Forelimb muscle (tissue), 1 donor: ENCODE data around the gene ISOC2. TPM values are rescaled to one million over a fixed set of nuclear protein-coding genes. Genes with fewer than 3 reads are reported as not detected.
"Not testable (repeated sequence)": the region's sequence is repeated elsewhere in the genome, so short reads cannot be mapped to it uniquely, and the experiment has no call there.

Source experiments
- DNase-seq: peaks from one replicate; pipeline ENCODE4 v3.0.0-alpha.2; 2013; ENCODE audit warnings: low read depth
- polyA plus RNA-seq: library from polyadenylated mRNA; unstranded; fragments of 120-200 nt; gene quantifications from one replicate; pipeline ENCODE4 v1.2.1, GENCODE V29; 2013; ENCODE audit not compliant: insufficient read length

Gene ISOC2
- polyA plus RNA-seq, 1 donor: 36.2 TPM

DNA sequence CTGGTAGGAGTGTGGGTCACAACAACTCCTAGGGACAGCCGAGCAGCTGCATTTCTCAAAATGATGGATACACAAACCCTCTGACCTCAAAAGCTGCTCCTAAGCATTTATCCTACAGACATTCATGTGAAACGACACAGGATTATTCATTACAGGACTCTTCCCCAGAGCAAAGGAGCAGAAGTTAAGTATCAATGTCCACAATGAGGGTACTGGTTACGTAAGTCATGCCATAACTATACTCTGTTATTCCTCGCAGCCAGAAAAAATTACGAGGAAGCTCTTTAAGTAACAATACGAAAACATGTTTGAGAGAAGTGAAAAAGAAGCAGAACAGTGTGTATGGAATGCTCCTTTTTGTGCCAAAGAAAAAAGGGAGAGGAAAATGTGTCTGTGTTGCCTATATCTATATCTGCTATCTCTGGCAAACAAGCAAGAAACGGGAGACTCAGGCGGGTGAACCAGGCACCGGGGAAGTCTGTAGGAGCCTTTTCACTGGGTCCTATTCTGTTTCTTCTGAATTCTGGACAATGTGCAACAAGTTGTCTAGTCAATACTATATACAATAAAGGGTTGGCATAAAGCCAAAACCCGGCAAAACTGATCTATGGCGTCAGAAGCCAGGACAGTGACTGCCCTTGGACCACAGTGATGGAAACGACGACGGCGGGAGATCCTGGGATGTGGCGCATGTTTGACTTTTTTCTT, 1.3 kb downstream of the ISOC2 start:
- DNase-seq: no peak

DNA sequence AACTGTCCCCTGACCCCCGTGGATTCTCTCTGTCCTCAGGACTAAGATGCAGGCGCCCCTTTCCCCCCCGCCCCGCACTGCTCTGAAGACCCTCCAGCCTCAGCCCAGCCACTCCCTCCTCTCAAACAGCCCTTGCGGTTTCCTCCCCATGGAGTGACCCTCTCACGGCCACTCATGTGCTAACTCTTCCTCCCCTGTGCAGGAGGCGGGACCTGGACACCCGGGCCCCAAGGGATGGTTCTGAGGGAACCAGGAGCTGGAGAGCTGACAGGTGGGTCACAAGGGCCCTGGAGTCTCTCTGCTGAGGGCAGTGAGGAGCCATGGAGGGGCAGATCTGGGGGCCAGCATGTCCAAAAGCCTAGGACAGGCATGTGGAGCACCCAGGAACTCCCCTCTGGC, 1.9 kb downstream of the ISOC2 start:
- DNase-seq: no peak

DNA sequence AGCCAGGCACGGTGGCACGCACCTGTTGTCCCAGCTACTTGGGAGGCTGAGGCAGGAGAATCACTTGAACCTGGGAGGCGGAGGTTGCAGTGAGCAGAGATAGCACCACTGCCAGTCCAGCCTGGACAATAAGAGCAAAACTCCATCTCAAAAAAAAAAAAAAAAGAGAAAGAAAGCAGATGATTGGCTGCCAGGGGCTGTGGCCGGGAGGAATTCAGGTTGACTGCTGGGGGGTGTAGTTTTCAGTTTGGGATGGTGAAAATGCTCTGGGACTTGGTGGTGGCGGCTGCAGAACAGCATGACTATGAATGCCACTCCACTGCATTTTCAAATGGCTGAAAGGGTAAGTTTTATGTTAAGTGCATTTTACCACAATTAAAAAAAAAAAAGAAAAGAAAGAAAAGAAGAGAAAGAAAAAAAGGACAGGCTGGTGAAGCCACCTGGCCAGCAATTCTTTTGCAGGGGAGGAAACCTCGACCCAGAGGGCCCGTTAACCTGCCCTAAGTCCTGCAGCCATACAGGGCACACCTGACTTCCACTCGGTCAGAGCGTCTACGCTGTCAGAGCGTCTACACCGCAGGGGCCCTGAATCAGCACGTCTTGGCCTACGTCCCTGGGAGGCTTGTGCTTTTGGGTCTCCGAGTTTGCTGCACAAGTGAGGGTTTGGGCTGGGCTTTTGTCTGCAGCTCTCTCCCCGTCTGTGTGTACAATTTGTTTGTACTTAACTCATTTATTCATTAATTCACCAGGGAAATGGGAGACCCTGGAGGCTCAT, 3.6 kb downstream of the ISOC2 start:
- DNase-seq: no peak

DNA sequence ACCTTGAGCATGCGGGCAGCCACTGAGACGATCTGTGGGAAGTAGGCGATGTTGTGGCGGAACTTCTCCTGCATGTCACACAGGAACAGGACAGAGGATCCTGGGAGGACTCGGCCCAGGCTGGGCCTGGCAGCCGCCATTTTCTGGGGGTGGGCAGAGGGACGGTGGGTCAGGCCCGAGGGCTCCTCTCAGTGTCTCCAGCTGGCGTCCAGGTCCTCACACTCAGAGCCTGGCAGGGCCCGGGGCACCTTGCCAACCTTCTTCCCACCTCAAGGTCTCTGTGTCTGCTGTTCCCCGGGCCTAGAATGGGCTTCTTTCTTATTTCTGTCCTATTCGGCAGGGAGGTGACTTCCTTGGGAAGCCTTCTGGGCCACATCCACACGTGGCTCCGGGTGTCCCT, 5.1 kb downstream of the ISOC2 start:
- no peak for DNase-seq

DNA sequence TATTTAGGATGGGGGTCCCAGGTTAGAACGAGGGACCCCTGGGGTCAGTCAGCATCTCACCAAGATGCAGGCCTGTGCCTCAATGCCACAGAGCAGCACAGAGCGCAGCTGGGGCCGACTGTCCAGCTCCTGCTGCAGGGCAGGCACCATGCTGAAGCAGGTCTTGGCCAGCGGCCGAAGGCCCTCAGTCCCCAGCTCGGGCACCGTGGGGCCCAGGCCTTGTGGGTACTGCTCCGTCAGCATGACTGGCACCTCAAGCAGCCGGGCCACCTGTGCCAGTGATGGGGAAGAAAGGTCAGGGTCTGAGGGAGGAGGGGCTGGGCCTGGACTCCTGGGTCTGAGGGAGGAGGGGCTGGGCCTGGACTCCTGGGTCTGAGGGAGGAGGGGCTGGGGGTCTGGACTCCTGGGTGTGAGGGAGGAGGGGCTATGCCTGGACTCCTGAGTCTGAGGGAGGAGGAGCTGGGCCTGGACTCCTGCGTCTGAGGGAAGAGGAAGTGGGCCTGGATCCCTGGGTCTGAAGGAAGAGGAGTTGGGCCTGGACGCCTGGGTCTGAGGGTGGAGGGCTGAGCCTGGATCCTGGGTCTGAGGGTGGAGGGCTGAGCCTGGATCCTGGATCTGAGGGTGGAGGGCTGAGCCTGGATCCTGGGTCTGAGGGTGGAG, 5.7 kb downstream of the ISOC2 start:
- DNase-seq: no peak

DNA sequence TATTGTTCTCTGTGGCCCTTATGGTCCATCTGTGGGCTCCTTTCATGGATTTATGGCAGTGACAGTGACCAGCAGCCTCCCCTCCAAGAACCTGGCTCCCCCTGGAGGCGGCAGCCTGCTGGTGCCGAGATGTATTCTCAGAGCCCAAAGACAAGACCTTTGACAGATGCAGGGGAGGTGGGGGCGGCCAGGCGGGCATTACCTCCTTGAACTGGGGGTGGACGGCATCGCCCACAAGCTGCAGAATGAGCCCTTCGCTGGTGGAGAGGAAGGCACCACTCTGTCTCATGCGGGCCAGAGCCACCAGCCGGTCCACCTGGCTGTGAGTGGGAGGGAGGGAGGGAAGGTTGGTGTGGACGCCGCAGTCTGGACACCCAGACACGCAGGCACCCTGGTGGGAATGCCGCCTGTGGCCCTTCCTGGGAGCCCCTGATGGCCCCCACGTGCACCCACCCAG, 6.6 kb downstream of the ISOC2 start:
- DNase-seq: no peak

DNA sequence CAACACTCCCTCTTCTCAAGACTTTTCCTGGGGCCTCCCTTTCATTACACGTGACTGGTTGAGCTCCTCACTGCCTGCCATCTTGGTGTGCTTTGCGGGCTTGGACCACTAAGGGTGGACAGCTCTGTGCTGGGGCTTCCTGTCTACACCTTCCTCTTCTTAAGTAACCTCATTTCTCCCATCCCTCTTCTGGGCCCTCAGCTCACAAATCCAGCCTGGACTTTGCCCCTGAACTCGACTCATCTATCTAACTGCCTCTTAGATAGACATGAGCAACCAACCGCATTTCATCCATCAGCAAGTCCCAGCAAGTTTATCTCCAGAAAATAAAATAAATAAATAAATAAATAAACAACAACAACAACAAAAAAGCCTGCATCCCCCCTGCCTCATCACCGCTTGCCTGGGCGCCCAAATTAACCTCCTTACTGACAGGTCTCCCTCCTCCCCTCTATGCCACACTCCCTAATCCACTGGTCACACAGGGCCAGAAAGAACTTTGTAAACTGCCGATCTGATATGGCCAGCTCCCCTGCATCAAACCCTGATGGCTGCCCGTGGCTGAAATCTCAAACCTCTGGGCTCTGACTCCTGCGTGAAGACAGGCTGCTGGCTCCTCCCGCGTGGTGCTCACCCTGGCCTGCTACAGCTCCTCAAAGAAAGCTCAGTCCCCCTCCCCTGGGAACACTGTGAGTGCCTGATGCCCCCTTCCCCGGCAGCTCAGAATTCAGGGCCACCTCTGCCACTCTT, 7.8 kb downstream of the ISOC2 start:
- DNase-seq: no peak

DNA sequence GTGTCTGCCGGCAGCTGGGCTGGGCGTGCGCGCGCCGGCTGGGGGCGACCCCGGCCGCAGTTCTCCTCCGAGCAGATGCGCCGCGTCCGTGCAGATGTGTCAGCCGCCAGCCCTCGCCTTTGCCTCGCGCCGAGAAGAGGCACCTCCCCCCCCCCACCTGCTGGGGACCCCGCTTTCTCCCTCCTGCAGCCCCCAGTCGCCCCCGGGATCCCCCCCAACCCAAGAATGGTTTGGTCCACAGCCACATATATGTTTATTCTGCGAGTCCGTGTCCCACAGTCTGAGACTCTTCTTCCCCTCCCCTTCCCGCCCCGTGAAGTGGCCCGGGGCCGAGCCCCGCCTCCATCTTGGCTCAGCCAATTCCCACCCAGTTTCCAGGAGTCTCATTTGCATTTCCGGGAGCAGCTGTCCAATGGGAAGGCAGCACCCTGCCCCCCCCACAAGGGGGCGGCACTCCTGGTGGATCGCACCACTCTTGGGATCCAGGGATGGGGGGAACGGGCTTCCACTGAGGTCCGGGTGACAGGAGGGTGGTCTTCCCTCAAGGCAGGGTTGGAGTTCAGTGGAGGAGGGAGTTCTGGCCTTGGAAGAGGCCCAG, 8.6 kb downstream of the ISOC2 start:
- no peak for DNase-seq

DNA sequence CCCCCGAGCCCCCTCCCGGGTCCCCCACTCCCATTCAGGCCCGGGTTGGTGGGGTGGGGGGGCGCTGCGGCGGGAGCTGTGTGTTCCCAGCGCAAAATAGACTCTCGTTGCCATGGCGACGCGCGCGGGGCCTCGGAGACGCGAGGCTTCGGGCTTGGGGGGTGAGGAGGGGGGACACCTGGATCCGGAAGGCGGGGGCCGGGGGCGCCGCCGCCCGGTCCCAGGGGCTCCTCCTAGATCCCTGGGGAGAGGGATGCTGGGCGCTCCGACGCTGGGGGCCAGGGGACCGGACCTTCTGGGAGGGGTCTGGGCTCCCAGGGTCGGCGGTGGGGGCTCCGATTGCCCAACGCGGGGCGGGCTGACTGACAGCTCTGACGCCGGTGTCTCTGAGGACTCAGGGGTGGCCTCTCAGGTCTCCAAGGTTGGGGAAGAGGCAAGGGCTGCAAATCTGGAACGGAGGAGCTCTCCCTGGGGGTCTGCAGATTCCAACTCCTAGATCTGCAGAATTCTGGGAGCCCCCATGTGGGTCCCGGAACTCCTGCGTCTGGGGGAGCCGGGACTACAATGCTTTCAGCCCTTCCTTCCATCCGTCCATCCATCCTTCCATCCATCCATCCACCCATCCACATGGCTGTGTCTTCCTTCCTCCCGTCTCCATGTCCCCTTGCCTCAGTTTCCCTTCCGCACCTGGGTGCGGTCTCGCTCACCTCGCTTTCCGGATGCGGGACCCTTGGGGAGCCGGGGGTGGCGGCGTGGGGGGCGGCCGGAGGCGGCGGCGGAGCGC, 9.3 kb downstream of the ISOC2 start:
- DNase-seq: no peak

DNA sequence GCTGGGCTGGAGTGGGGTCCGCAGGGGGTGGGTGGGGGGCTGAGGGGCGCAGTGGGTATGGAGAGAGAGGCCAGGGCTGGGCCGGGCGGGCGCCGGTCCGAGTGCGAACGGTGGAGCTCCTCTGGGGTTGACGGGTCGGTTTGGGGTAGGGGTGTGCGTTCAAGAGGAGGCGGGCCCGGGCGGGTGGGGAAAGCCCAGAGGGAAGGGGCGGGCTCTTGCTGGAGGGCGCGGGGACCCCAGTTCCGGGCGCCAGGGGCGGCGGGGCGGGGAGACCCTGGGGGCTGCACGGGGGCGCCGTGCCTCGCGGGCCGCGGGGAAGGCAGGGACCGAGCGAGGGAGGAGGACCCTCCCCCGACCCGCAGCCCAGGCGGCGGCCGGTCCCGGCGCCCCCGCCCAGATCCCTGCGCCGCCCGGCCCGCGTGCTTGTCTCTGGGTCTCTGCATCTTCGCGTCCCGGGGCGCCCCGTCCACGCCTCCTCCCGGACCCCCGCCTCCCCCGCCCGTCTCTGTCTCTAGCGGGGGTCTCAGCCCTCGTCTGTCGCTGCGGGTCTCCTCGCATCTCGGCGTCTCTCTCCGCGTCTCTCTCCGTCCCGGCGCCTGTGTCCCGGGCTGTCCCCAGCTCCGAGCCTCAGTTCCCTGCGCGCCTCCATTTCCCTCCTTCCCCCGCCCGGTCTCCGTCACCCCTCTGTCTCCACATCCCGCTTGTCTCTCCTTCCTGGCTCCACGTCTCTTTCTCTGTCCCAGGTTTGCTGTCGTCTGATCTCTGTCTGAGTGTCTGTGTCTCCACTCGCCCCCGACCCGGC, 10.1 kb downstream of the ISOC2 start:
- no peak for DNase-seq

DNA sequence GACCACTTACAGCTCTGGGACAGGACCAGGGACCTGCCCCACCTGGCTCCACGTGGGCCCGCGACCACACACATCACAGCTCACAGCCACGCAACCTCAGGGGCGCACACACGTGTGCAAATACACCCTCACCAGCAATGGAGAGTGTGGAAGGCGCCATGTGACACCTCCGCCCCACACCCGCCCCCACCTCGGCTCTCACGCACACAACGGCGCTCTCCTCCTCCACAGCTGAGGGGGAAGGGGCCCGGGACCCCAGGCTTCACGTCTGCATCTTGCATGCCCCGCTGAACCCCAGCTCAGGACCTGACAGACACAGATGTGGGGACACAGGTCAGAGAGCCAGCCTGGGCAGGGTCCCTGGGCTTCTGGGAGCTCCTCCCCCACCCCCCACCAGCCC, 12.0 kb downstream of the ISOC2 start:
- DNase-seq: no peak

DNA sequence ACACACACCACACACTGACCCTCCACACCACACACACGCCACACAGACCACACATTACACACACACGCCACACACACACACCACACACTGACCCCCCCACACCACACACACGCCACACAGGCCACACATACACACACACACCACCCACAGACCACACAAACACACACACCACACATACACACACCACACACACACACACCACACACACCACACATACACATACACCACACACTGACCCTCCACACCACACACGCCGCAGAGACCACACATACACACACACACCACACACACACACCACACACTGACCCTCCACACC, 13.3 kb downstream of the ISOC2 start:
- DNase-seq: not testable (repeated sequence)

DNA sequence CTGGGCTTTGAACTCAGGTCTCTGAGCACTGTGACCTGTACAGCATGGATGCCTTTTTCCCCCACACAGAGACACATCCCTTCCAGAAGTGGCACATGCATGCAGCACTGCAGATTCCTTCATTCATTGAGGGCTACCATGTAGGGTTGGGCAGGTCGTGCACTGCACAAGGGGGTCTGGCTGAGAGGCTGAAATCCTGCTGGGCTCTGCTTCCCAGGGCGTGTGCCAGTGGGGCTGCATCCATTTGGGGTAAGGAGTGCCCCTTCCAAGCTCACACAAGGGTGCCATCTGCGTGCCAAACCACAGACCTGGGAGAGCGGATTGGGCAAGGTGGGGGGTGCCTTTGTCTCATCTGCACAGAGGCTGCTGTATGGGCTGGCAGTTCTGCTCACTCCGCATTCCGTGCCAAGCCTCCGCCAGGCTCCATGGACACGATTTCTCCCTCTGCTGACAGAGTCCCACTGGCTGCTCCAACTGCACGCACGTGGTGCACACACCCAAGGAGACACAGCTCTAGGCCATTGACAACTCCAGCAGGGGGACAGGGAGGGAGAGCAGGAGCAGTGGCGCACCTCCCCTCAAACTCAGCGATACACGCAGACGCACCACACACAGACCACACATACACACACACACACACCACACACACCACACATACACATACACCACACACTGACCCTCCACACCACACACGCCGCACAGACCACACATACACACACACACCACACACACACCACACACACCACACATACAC, 13.8 kb downstream of the ISOC2 start:
- DNase-seq: no peak

DNA sequence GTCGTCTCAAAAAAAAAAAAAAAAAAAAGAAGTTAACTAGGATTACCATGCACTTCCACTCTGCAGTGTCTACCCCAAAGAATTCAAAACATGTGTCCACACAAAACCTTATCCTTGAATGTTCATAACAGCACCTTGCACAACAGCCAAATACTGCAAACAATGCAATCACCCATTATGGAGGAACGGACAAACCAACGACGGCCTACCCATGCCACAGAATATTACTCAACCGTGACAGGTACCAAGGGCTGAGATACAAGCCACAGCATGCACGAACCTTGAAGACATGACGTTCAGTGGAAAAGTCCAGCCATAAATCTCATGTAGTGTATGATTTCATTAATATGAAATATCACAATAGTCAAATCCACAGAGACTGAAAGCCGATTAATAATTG, 15.4 kb downstream of the ISOC2 start:
- DNase-seq: no peak

DNA sequence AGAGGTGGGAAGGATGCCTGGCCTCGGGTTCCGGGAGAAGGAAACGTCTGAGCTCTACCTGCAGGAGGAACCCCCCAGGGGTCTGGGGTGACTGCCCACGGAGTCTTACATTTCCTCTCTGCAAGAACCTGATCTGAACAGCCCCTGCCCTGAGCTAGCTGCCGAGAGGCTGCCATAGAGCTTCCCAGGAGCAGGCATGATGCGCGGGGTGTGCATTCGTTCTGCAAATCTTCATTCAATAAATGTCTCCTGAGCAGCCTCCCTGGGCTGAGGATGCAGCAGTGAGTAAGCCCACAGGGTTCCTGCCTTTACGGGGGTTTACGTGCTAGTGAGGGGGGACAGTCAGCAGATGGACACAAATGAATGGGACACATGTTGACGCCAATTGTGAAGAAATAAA, 16.8 kb downstream of the ISOC2 start:
- DNase-seq: no peak

DNA sequence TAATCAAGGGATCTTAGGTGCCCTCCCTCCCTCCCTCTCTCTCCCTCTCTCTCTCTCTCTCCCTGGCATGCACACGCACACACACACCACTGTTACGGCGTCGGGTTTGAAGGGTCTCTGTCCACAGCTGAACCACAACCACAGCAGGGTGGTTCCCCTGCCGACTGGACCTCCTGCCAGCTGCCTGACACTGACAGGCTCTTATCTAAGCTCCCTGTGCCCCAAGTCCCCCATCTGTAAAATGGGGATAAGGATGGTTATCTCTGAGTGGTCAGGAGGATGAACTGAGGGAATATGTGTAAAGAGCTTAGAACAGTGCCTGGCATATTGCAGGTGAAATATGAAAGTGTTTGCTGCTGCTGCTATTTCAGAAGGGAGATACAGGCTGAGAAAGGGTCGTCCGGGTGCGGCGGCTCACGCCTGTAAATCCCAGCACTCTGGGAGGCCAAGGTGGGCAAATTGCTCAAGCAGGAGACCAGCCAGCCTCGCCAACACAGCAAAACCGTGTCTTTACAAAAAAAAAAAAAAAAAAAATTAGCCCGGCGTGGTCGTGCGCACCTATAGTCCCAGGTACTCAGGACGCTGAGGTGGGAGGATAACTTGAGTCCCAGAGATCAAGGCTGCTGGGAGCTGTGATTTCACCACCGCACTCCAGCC, 17.5 kb downstream of the ISOC2 start:
- no peak for DNase-seq

DNA sequence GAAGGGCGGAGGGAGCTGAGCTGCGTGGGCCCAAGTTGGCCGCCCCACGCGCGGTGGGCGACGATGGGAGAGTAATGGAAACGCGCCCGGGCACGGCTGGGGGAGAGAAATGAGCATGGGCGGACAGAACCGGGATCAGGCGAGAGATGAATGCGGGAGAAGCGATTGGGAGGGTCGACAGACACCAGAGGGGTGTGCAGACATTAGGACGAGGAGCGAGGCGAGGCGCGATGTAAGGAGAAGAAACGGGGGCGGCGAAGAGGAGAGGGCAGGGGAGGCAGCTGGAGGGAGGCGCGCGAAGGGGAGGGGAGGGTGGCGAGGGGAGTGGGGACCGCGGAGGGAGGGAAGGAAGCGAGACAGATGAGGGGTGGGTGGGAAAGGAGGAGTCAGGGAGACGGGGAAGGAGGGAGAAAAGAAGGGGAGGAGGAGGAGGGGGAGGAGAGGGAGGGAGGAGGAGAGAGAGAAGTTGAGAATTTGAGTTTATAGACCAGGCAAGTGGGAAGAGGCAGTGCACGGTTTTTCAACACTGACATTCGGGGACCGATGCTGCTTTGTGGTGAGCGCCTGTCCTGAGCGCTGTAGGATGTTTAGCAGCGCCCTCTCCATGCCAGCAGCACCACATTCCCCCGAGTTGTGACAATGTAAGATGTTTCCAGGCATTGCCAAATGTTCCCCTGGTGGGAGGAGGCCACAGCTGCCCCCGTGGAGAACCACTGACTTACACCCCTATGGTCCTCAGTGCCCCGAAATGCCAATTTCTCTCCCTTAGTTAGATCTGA, 18.2 kb downstream of the ISOC2 start, which contains the start of gene SHISA7:
Gene SHISA7 (minus strand): TSS at position 256 of the 779 bp plus-strand sequence. CDS start 437 bp downstream, outside the sequence.
- DNase-seq: no peak
